Esophagus (tissue), 2 donors: ENCODE results near the gene IFFO2. TPM values are rescaled to one million over a fixed set of nuclear protein-coding genes. Genes with fewer than 3 reads are reported as not detected.
"Not testable (repeated sequence)": the region's sequence is repeated elsewhere in the genome, so short reads cannot be mapped to it uniquely, and the experiment has no call there.

ENCODE experiments used
- H3K27ac ChIP-seq, 2 donors: one replicate each; pipeline ENCODE4 v1.5.1; 2013; ENCODE audit warnings: low read depth in 2 of 2, mild to moderate bottlenecking in 2 of 2, inconsistent platforms in 1 of 2, low read length in 1 of 2, moderate library complexity in 1 of 2
- H3K27me3 ChIP-seq, 2 donors: one replicate each; pipeline ENCODE4 v1.6.1; 2013; ENCODE audit warnings: low read length in 2 of 2, control low read depth in 1 of 2, mild to moderate bottlenecking in 1 of 2; ENCODE audit not compliant: insufficient read depth in 2 of 2, control insufficient read depth in 1 of 2
- H3K36me3 ChIP-seq, 2 donors: one replicate each; pipeline ENCODE4 v1.6.1; 2013; ENCODE audit warnings: low read length in 1 of 2; ENCODE audit not compliant: control insufficient read depth in 2 of 2, insufficient read depth in 2 of 2
- H3K4me1 ChIP-seq, 2 donors: one replicate each; pipeline ENCODE4 v1.6.1; 2013; ENCODE audit warnings: low read length in 1 of 2; ENCODE audit not compliant: control insufficient read depth in 2 of 2, insufficient read depth in 2 of 2
- H3K4me3 ChIP-seq, 2 donors: one replicate each; pipeline ENCODE4 v1.5.1; 2013; ENCODE audit warnings: low read length in 2 of 2, mild to moderate bottlenecking in 2 of 2, low read depth in 1 of 2, moderate library complexity in 1 of 2
- H3K9me3 ChIP-seq, 2 donors: one replicate each; pipeline ENCODE4 v1.6.1; 2013; ENCODE audit warnings: mild to moderate bottlenecking in 2 of 2, low read depth in 1 of 2, low read length in 1 of 2, moderate library complexity in 1 of 2; ENCODE audit not compliant: control insufficient read depth in 2 of 2, insufficient read depth in 1 of 2
- WGBS, 2 donors: extraction: QIAGEN DNeasy Blood & Tissue Kit; methylation state at CpG; one replicate each; pipeline ENCODE4 v1.1.7; 2013; 5-methylcytosine and 5-hydroxymethylcytosine counted together
- polyA plus RNA-seq, 2 donors: library from polyadenylated mRNA; stranded (reverse); fragments of 200-250 nt; gene quantifications; one replicate each; pipeline ENCODE4 v1.2.3, GENCODE V29; 2013
- donor health status: healthy with polysubstance abuse.
- donor health status: Bipolar disorder and iron deficiency.

The IFFO2 gene
- polyA plus RNA-seq, 2 donors = 28.7 to 51.9 TPM

DNA sequence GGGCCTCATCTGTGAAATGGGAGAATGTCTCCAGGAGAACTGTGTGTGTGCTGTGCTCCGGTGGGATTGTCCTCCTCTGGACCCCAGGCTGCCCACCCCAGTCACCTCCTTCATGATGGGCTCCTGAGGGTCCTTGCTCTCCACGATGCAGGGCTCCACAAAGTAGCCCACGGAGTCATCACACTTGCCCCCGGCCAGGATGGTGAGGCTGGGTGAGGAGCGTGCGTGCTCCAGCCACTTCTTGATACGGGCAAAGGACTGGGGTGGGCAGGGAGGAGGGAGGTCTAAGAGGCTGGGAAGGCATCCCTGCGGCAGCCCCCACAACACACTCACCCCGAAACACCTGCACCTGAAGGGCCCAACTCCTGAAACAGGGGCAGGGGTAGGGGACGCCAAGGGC, 80.3 kb downstream of the IFFO2 start:
- H3K27ac ChIP-seq = no peak overlapping the region
- peaks cover 0 to 27% of the 10 kb centered on the region in 2 donors for H3K36me3 ChIP-seq
- WGBS, 2 donors = 92 to 93% methylated on average over 10 of the region's 10 CpGs

DNA sequence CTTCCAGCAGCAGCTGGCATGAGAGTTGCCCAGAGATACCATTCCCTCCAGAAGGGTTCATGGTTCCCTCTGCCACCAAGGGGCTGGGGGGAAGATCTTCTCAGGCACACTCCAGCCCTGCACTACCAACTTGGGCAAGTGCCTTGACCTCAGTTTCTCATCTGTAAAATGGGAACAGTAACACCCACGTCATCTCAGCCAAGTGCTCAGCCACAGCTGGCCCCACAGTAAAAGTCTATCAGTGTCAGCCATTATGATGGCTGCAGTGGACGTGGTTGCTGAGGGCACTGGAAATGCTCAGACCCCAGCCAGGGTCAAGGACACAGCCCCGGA, 80.7 kb downstream of the IFFO2 start:
- Histone ChIP-seq H3K27ac (no peak overlapping the region), H3K4me3 (no peak overlapping the region), H3K27me3 (no peaks in the 10 kb centered on the region), H3K36me3 (peaks cover 0 to 27% of the 10 kb centered on the region in 2 donors), H3K4me1 (peaks cover 0 to 10% of the 10 kb centered on the region in 2 donors), H3K9me3 (no peaks in the 10 kb centered on the region)
- WGBS, 2 donors = 78 to 89% methylated on average over 3 of the region's 3 CpGs

More for the DNA sequence above, 80.3 kb downstream of the IFFO2 start:
- Histone ChIP-seq H3K4me3 (no peak overlapping the region), H3K4me1 (peaks cover 0 to 13% of the 10 kb centered on the region in 2 donors), H3K9me3 (no peaks in the 10 kb centered on the region), H3K27me3 (no peaks in the 10 kb centered on the region)

- Histone ChIP-seq H3K27me3 (no peaks in the 10 kb centered on the region), H3K4me1 (peaks cover 0 to 10% of the 10 kb centered on the region in 2 donors), H3K36me3 (peaks cover 0 to 27% of the 10 kb centered on the region in 2 donors), H3K4me3 (no peak overlapping the region), H3K9me3 (no peaks in the 10 kb centered on the region), H3K27ac (no peak overlapping the region)
- 49 to 56% methylated on average over 19 to 20 of the region's 20 CpGs for WGBS, 2 donors
Observed at GRCh38 chr1:18875107-18875795, 81.2 kb downstream of the IFFO2 start.

DNA sequence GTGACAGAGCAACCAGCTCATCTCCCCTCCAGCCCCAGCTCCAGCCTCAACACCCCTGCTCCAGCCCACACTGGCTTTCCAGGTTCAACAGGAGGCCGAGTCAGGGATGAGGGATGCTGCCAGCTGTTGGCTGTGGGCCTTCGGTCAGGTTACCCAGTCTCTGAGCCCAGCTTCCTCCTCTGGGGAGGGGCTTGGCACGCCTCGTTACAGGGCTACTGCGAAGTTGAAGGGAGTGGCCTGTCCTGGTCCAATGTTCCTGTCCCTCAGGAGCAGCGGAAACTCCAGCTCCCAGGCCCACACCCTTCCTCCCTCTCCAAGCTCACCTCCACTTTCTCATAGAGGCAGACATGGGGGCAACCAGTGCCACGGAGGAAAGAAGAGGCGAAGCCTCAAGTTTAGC, 81.9 kb downstream of the IFFO2 start:
- Histone ChIP-seq H3K27me3 (no peaks in the 10 kb centered on the region), H3K9me3 (no peaks in the 10 kb centered on the region), H3K36me3 (peaks cover 0 to 27% of the 10 kb centered on the region in 2 donors), H3K4me3 (no peak overlapping the region), H3K4me1 (peaks cover 0 to 9% of the 10 kb centered on the region in 2 donors), H3K27ac (no peak overlapping the region)
- 64 to 67% methylated on average over 8 of the region's 8 CpGs for WGBS, 2 donors

DNA sequence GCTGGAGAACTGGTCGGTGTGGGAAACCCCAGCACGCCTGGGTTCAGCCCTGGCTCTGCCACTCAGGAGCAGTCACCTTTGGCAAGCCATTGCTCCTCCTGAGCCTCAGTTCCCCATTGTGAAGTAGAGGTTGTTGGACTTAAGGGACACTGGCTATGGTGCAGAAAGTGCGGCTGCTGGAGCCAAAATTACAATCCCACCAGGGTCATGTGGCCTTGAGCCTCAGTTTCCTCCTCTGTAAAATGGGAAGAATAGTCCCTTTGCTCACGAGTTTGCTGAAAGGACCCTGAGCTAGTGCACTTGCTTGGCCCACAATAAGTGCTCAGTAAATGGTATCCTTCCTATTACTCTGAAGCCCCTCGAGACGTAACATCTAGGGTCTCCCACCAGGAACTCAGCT, 82.4 kb downstream of the IFFO2 start:
- no peak overlapping the region for H3K4me3 ChIP-seq
- peaks cover 0 to 27% of the 10 kb centered on the region in 2 donors for H3K36me3 ChIP-seq
- whole genome bisulfite sequencing, 2 donors = 82 to 89% methylated on average over 6 of the region's 6 CpGs
- H3K27me3 ChIP-seq = no peaks in the 10 kb centered on the region
- H3K27ac ChIP-seq = no peak overlapping the region
- peaks cover 0 to 3% of the 10 kb centered on the region in 2 donors for H3K4me1 ChIP-seq
- no peaks in the 10 kb centered on the region for H3K9me3 ChIP-seq

DNA sequence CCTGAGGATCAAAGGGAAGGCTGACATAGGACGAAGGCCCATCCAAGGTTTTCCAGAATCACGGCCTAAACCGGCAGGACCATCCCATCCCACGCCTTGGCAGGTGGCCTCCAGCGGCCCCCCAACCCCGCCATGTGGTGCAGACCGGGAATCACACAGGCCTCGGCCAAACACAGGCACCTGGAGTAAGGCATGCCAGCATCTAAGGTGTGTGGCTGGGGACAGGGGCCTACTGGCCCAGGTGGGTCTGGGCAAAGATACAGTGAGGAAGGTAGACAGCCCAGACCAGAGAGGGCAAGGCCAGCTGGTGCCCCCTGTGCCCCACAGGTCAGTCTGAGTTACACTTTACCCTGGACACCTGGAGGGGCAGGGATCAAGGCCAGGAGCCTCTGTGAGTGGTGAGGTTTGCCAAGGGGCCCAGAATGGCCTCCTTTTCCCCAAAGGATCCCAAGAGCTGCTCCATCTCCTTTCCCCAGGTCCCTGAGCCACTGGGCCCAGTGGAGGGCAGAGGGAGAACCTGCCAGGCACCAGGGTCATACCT, 84.3 kb downstream of the IFFO2 start:
- Histone ChIP-seq H3K4me1 (peaks cover 0 to 2% of the 10 kb centered on the region in 2 donors), H3K27ac (no peak overlapping the region), H3K9me3 (no peaks in the 10 kb centered on the region), H3K4me3 (no peak overlapping the region), H3K27me3 (no peaks in the 10 kb centered on the region), H3K36me3 (peaks cover 0 to 27% of the 10 kb centered on the region in 2 donors)
- 83 to 88% methylated on average over 8 of the region's 8 CpGs for WGBS, 2 donors

DNA sequence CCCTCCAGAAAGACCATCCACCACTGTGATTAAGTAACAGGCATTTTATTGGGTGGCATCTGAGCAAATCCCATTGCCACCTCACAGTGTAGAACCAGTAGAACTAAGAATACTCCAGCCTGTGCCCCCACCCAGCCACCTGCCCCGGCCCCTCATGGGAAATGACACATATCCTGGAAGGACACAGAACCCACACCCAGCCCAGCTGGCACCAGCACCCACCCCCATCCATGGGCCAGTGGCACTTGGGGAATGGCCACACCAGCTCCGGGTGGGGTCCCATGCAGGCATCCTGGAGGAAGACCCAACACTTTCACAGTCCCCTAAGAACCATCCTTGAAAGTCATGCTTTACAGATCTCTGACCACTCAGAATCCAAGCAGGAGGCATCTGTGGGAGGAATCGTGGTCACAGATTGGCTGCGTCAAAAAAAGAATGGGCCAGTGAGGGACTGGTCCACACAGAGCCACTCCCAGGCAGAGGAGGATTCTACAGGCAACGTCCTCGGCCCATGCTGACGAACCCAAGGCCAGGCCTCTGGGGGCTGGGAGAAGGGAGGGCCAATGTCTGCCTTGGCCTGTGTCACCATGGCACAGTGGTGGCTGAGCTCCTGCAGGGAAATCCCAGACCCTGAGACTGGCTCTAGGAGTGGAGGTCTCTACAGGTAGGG, 84.9 kb downstream of the IFFO2 start:
- H3K4me1 ChIP-seq = peaks cover 0 to 2% of the 10 kb centered on the region in 2 donors
- WGBS, 2 donors = 83 to 89% methylated on average over 7 of the region's 7 CpGs
- H3K36me3 ChIP-seq = peaks cover 0 to 25% of the 10 kb centered on the region in 2 donors
- H3K4me3 ChIP-seq = no peak overlapping the region
- no peaks in the 10 kb centered on the region for H3K9me3 ChIP-seq
- no peak overlapping the region for H3K27ac ChIP-seq
- no peaks in the 10 kb centered on the region for H3K27me3 ChIP-seq

GRCh38 chr1:18870957-18871356, 85.5 kb downstream of the IFFO2 start:
- Histone ChIP-seq H3K4me3 (no peak overlapping the region), H3K36me3 (peaks cover 0 to 20% of the 10 kb centered on the region in 2 donors), H3K9me3 (no peaks in the 10 kb centered on the region), H3K27me3 (no peaks in the 10 kb centered on the region), H3K27ac (no peak overlapping the region), H3K4me1 (peaks cover 0 to 2% of the 10 kb centered on the region in 2 donors)
- 93 to 94% methylated on average over 10 of the region's 10 CpGs for WGBS, 2 donors

DNA sequence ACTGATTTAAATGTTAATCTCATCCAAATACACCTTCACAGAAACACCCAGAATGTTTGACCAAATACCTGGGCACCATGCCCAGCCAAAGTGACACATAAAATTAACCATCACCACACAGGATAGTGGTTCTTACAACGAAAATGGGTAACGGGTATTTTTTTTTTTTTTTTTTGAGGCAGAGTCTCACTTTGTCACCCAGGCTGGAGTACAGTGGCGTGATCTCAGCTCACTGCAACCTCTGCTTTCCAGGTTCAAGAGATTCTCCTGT, 85.9 kb downstream of the IFFO2 start:
- not testable (repeated sequence) for H3K27ac ChIP-seq, H3K4me1 ChIP-seq, H3K4me3 ChIP-seq, H3K9me3 ChIP-seq, H3K27me3 ChIP-seq
- 66 to 71% methylated on average over 3 of the region's 3 CpGs for WGBS, 2 donors
- H3K36me3 ChIP-seq = peaks cover 0 to 18% of the 10 kb centered on the region in 2 donors
